MM.1S (cell line): ENCODE data around the gene NGEF.

ENCODE experiments used
- EZH2 ChIP-seq: fragments of 300-600 bp; sonication (generic); optimal IDR thresholded peaks from 2 replicates; pipeline ENCODE3; 2017; ENCODE audit warnings: low read depth, mild to moderate bottlenecking, antibody characterized with exemption, low read length, mixed read lengths
- EZH2phosphoT487 ChIP-seq: fragments of 300-600 bp; sonication (generic); IDR thresholded peaks from 2 replicates; pipeline ENCODE4 v1.6.1; 2018; ENCODE audit warnings: antibody characterized with exemption, low read length

- TF ChIP-seq EZH2phosphoT487: no peak
- no peak for TF ChIP-seq EZH2
Measured at GRCh38 chr2:233048569-233049193, 35.6 kb upstream of the NGEF start.
